HG03439 (cell line): ENCODE measurements around the gene RNF145.
"Not testable (repeated sequence)": the region's sequence is repeated elsewhere in the genome, so short reads cannot be mapped to it uniquely, and the experiment has no call there.

Experiments
- ATAC-seq: cut with Tn5 transposase; IDR thresholded peaks from one replicate; pipeline ENCODE4 v1.9.1; 2021; ENCODE audit warnings: mild to moderate bottlenecking, moderate library complexity; ENCODE audit not compliant: unreplicated experiment

Gene RNF145

GRCh38 chr5:159121061-159121460, 88.3 kb downstream of the RNF145 start:
- ATAC-seq, result no peak

GRCh38 chr5:159120446-159120845, 88.9 kb downstream of the RNF145 start:
- ATAC-seq, result no peak

GRCh38 chr5:159119842-159120241, 89.5 kb downstream of the RNF145 start:
- ATAC-seq, result not testable (repeated sequence)

- ATAC-seq, result not testable (repeated sequence)
Measured at GRCh38 chr5:159118958-159119659, 90.2 kb downstream of the RNF145 start.

GRCh38 chr5:159113405-159113804, 95.9 kb downstream of the RNF145 start:
- ATAC-seq, result no peak

GRCh38 chr5:159112436-159112835, 96.9 kb downstream of the RNF145 start:
- no peak for ATAC-seq
